ENCODE data around the gene OR8B12. TPM values are rescaled to one million over a fixed set of nuclear protein-coding genes. Genes with fewer than 3 reads are reported as not detected.
A peak's percentile ranks its signal among the peaks of the same experiment; 100 is the strongest.

OR8B12 gene
- total and polyA plus RNA-seq, 2 of the 4 experiments (the other 2 are of a cell fraction), result not detected

DNA sequence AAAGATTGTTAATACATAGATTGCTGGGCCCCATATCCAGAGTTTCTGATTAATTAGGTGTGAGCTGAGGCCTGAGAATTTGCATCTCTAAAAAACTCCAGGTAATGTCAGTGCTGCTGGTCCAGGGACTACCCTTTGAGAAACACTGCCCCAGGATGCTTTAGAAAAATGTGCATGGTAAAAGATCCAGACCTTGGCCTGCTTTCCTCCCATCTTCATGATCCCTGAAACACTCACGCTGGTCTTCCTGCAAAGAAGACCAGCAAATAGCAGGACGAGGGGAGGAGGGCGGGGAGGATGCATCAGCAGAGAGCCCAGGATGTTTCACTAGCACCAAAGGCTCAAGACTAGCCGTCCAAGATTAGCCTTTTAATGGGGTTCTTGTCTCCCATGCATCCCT is 26.2 kb upstream of the OR8B12 start, which contains the start of gene OR8A1:
Gene OR8A1, plus strand, starts transcription at position 301 of the 400 bp plus-strand sequence. CDS start 123 bp downstream, outside the sequence.
- Histone ChIP-seq H2AK5ac (ENCODE audit: low read depth, low read length) (no peak within 1 kb of the TSS), H3K14ac (replicated peaks; ENCODE audit: low read depth, low read length) (no peak within 1 kb of the TSS), H3K27ac (ENCODE audit: insufficient read depth, low read length) (no peak within 1 kb of the TSS), H3K9me1 (ENCODE audit: insufficient read depth, low read length) (no peaks in the 10 kb centered on the region), H3K4me3 (ENCODE audit: insufficient read depth, low read depth, low read length) (no peak within 1 kb of the TSS), H4K5ac (ENCODE audit: low read depth, low read length) (no peak within 1 kb of the TSS), H4K91ac (ENCODE audit: insufficient read depth, low read depth, low read length) (no peak within 1 kb of the TSS), H3K18ac (ENCODE audit: low read depth, low read length) (no peak within 1 kb of the TSS), H4K20me1 (ENCODE audit: insufficient read depth, low read length) (no peaks in the 10 kb centered on the region), H3K9ac (ENCODE audit: low read depth, low read length) (no peak within 1 kb of the TSS), H3K4me2 (ENCODE audit: low read depth, low read length) (no peak within 1 kb of the TSS), H2AFZ (replicated peaks; ENCODE audit: low read length, poor library complexity) (peak within 1 kb of the TSS; percentile 49), H3K27me3 (ENCODE audit: control insufficient read depth, insufficient read depth, low read length) (peaks cover 3% of the 10 kb centered on the region), H3K79me1 (ENCODE audit: low read depth in 1 of 2, low read length in 2 of 2) (no peaks in the 10 kb centered on the region), H2AK9ac (replicated peaks; ENCODE audit: low read depth, low read length, poor library complexity) (peak within 1 kb of the TSS; percentile 72), H3K23ac (ENCODE audit: low read depth, low read length) (no peak within 1 kb of the TSS), H2BK15ac (ENCODE audit: low read depth, low read length) (no peak within 1 kb of the TSS), H2BK5ac (ENCODE audit: low read depth, low read length, poor library complexity, severe bottlenecking) (no peak within 1 kb of the TSS), H2BK120ac (ENCODE audit: low read depth, low read length) (no peak within 1 kb of the TSS), H4K8ac (ENCODE audit: low read depth in 2 of 2, low read length in 2 of 2) (no peak within 1 kb of the TSS), H3K4ac (ENCODE audit: low read depth, low read length) (no peak within 1 kb of the TSS), H3K56ac (ENCODE audit: extremely low read depth, insufficient read depth, low read length) (no peak within 1 kb of the TSS), H2BK20ac (ENCODE audit: low read depth, low read length) (no peak within 1 kb of the TSS), H3K9me3 (ENCODE audit: control insufficient read depth, insufficient read depth, low read length) (no peaks in the 10 kb centered on the region), H3K4me1 (ENCODE audit: control insufficient read depth, insufficient read depth, low read length) (no peaks in the 10 kb centered on the region), H3K36me3 (ENCODE audit: control insufficient read depth, insufficient read depth, low read length) (no peaks in the 10 kb centered on the region)
- DNase-seq, result no peak
- TF ChIP-seq, protein P1, sequence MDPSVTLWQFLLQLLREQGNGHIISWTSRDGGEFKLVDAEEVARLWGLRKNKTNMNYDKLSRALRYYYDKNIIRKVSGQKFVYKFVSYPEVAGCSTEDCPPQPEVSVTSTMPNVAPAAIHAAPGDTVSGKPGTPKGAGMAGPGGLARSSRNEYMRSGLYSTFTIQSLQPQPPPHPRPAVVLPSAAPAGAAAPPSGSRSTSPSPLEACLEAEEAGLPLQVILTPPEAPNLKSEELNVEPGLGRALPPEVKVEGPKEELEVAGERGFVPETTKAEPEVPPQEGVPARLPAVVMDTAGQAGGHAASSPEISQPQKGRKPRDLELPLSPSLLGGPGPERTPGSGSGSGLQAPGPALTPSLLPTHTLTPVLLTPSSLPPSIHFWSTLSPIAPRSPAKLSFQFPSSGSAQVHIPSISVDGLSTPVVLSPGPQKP (IDR thresholded peaks at IDR 0.05; ENCODE audit: borderline replicate concordance, low read depth, low read length), result no peak
- TF ChIP-seq RCOR1 (IDR thresholded peaks at IDR 0.05; ENCODE audit: insufficient replicate concordance, low read length), result no peak
- no peak for TF ChIP-seq BHLHE40 (IDR thresholded peaks at IDR 0.05; ENCODE audit: low read depth, low read length)
- TF ChIP-seq RFX5 (IDR thresholded peaks at IDR 0.05; ENCODE audit: low read depth, low read length), result no peak
- no peak for TF ChIP-seq CEBPB (IDR thresholded peaks at IDR 0.05; ENCODE audit: low read depth, low read length)
- TF ChIP-seq, protein P2, sequence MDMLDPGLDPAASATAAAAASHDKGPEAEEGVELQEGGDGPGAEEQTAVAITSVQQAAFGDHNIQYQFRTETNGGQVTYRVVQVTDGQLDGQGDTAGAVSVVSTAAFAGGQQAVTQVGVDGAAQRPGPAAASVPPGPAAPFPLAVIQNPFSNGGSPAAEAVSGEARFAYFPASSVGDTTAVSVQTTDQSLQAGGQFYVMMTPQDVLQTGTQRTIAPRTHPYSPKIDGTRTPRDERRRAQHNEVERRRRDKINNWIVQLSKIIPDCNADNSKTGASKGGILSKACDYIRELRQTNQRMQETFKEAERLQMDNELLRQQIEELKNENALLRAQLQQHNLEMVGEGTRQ (IDR thresholded peaks at IDR 0.05; ENCODE audit: low read depth, low read length), result no peak
- TF ChIP-seq SMC3 (IDR thresholded peaks at IDR 0.05; ENCODE audit: low read depth, low read length), result no peak
- WGBS, 2 experiments (ENCODE audit: extremely low coverage in 2 of 2, insufficient read length in 1 of 2), result no CpG with 5 or more reads among the region's 4 CpGs
- dilution Hi-C loops (cut with HindIII; ENCODE audit: low sequenced_read_pairs, unreplicated experiment), result no loop called here
- in situ Hi-C loops (cut with MboI; ENCODE audit: low sequenced_read_pairs), result no loop called here
- no TSS peak for BruUV-seq (replicated peaks)
- intact Hi-C loops (cut with micrococcal nuclease), result no loop called here
- ChIA-PET CTCF (no interaction called here), POLR2A (ENCODE audit: unreplicated experiment) (no interaction called here)
- no peak for ATAC-seq (ENCODE audit: low read depth)
